Stimulated activated CD8-positive, alpha-beta memory T cell treated with anti-CD3 and anti-CD28 coated beads, Interleukin-12 subunit alpha, Interleukin-12 subunit beta, amount 100 ng/mL, for 1 hour (primary cell): ENCODE measurements around the gene TRIM32.

ENCODE experiments used
- DNase-seq: peaks from one replicate; pipeline ENCODE4 v3.0.0-alpha.2; 2020; ENCODE audit warnings: low read depth

TRIM32 gene, protein sequence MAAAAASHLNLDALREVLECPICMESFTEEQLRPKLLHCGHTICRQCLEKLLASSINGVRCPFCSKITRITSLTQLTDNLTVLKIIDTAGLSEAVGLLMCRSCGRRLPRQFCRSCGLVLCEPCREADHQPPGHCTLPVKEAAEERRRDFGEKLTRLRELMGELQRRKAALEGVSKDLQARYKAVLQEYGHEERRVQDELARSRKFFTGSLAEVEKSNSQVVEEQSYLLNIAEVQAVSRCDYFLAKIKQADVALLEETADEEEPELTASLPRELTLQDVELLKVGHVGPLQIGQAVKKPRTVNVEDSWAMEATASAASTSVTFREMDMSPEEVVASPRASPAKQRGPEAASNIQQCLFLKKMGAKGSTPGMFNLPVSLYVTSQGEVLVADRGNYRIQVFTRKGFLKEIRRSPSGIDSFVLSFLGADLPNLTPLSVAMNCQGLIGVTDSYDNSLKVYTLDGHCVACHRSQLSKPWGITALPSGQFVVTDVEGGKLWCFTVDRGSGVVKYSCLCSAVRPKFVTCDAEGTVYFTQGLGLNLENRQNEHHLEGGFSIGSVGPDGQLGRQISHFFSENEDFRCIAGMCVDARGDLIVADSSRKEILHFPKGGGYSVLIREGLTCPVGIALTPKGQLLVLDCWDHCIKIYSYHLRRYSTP

DNA sequence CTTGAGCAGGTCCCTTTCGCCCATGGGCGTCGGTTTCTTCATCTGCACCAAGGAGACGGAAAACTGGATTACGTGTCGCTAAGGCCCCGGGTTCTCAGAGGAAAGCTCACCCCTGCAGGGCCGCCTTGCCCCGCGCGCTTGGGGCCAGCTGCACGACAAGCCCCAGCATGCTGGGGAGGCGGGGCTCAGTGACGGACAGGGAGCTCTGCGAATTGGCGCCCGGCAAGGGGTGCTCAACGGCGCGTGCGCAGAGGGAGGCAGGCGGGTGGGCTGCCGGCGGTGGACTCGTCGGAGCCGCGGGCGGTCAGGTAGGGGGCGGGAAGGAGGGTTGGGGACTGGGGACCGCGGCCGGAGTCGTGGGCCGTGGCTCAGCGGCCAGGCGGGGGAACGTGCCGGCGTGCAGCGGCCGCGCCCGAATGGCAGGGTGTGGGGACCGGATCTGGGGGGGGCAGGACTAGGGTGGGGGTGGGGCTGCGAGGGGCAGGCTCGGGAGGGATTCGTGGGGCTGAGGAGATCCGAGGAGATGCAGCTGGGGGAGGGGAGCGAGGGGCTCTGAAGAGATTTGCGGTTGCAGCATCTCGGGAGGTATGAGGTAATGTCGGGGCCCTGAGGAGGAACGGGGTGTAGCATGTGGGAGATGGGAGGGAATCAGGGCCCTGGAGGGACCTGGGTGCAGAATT lies at the start of gene TRIM32:
TSS of gene TRIM32 (plus strand) at position 232 of the 680 bp plus-strand sequence. CDS start 10,438 bp downstream, outside the sequence.
- DNase-seq, result peak; percentile 89

DNA sequence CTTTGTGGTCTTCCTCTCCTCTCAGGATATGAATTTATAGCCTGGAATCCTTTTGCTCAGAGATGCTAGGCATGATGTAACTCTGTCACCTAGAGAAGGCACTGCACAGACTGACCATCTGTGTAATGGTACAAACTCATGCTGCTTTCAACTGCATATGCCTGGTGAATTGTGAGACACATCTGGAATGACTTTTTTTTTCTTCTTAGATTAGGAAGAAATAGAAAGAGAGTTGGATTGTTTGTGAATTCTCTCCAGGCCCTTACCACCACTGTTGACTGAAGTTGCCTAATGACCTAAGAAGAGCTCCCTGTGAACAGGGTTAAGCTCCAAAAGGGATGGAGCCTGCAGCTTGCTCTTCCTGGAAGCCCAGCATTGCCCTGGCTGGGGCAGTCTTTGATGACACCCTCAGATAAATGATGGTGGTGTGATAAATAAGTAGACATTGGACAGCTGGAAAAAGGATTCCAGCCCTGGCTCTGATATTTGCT lies 47.8 kb upstream of the TRIM32 start:
- DNase-seq, result no peak

DNA sequence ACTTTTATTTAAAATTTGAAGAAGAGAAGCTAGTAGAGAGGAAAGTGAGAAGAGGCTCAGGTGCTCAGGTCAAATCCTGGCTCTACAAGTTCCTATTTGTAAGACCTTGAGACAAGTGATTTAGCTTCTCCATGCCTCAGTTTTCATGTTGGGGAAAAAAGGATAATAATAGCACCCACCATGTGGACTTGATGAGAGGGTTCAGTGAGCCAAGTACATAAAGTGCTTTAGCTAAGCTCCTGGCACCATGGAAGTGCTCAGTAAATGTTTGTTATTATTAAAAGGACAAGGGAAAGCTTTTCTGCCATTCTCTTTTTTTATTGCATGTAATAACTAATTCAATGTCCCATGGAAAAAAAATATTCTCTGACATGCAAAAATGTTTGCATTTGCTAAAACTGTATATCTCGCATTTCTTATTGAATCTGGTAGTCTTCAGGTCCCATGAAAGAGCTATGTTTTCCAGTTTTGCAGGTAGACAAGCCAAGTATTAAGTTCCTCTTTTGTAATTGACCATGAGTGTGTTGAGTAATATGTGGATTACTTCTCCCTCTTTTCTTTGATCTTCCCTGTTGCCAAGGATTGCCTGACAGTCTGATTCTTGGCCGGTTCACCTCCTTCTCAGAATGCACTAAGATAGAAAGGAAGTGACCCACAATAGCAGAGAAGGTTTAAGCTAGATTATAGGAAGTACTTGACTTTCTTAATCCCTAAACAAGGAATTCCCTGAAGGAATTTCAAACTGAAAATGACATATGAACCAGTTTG lies 45.6 kb upstream of the TRIM32 start:
- no peak for DNase-seq

DNA sequence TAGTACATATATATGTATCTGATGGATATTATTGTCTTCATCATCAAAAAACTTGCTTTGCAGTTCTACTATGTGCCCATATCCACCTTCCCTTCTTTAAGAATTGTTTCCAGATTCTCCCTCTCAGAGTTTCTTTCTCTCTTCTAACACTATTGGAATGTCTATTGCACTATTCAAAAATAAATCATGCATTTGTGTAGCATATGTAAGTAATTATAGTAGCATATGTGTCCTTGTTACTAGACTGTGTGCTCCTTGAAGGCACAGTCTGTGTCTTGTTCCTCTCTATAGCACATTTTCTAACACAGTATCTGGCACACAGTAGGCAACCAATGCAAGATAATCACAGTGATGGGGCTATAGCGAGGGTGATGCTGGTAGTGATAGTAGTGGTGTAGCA lies 43.4 kb upstream of the TRIM32 start:
- DNase-seq, result no peak

DNA sequence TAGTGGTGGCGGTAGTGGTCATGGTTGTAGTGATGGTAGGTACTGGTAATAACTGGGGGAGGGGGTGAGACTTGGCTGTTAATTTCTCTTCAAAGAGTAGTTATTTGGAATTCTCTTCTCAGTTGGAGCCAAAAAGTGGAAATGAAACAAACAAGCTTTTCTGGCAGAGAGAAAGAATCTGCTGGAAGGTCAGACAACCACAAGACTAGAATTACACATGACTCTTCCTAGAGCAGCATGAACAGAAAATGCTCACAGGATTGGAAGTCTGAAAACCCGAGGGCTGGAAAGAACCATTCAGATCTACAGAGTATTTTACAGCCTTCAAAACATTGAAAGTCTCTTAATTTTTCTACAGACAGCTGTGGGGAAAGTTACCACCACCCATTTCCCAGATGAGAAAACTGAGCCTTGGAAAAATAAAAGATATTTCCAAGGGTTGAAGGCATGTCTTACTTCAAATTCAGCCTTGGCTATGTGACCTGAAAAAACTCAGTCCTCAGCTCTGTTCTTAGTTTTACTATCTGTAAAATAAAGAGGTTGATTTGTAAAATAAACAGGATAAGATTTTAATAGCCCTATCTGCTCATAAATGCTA lies 42.9 kb upstream of the TRIM32 start:
- no peak for DNase-seq

DNA sequence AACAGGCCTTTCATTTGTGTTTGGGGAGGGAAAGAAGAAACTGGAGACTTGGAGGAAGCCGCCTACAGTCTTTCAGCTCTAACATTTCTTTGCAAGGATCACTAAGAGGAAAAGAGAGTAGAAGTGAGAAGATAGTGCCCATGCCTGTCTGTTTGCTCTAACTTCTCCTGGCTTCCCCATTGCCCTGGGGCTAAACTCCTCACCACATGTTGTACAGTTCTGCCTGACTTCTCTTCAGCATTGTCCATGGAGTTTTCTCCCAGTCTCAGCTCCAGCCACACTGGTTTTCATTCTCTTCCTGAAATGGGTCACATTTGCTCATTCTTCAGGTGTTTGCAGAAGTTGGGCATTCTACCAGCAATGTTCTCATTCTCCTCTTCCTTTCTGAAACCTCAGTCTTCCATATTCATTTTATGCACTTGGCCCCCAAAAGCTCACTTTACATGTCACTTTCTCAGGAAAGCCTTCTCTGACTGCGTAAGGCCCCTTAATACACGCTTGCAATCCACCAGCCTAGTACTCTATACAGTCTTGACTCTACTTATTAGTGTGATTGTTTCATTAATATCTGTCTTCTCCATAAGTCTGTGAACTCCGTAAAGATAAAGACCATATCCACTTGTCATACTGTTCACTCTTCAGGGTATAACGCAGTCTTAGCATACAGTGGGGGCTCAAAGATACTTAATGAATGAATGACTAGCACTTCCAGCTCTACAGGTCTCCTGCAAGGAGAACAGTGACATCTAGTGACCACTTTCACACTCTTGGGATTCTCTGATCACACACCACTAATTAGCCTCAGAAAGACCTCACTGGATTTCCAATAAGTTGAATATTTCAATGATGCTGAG lies 40.2 kb upstream of the TRIM32 start:
- DNase-seq, result no peak

DNA sequence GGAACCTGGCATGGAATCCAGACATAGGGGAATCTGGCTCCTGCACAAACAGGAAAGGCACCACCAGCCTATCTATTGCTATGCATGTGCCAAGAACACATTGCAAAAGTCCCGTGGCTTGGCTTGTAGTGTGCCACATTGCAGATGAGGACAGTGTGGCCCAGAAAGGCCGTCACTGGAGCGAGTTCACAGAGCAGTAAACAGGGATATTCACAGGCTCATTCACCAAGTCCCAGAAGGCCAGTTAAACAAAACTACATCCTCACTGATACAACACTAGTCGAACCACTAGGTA lies 39.6 kb upstream of the TRIM32 start:
- DNase-seq, result no peak

DNA sequence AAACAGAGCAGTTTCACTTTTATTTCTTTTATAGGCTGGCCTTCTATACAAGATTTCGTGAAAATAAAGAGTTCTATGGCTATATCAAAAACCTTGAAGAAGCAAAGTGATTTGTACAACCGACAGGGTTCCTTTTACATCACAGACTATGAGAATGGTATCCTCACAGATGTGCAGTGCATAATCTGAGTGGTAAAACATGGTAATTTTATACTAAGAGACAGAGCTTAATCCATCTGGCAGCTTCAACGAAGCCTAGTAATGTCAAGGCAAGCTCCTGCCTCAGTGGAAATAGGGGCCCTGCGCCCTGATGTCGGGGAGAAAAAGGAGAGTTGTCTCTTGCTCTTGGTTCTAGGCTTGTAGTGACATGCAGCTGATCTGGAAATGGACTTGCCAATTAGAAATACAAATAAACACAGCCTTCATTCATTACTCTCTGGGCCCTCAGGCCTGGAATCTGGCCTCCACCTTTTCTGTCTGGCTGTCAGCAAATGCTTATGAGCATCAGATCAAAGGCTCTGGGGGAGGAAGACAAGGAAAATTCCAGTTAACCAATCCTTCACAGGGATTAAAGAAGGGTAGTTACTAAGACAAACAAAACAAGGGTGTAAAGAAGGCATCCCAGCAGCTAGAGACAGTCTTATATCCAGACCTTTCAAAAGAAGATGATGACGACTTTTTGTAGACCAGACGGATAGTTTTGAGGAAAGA lies 33.6 kb upstream of the TRIM32 start:
- no peak for DNase-seq

DNA sequence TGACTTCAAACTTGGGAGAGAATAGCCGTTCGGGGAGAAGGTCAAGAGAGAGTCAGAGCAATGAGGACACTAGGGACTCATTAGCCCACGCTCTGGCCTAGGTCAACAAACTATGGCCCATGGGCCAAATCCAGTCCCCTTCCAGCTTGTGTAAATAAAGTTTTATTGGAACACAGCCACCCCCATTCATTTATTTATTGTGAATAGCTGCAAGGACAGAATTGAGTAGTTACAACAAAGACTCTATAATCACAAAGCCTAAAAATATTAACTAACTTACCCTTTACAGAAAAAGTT lies 33.1 kb upstream of the TRIM32 start:
- no peak for DNase-seq

DNA sequence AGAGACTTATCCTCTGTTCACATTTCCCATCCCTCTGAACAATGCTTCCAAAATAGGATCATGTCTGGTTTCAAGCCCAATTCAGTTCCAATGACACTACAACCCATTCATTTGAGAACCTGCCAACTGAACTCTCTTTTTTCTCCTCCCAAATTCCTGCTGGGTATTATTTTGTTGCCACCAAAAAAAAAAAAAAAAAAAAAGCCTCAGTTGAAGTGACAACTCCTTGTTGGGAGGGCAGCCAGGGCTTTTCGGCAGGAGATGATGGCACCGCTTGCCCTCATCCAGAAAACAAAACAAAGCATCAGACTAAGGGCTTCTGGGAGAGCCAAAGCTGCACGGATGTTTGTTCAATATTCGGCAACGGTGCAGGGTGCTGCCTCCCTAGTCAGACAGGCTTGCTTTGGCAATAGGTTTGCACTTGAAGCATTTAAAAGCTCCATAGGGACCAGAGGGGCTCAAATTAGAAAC lies 30.6 kb upstream of the TRIM32 start:
- DNase-seq, result no peak

DNA sequence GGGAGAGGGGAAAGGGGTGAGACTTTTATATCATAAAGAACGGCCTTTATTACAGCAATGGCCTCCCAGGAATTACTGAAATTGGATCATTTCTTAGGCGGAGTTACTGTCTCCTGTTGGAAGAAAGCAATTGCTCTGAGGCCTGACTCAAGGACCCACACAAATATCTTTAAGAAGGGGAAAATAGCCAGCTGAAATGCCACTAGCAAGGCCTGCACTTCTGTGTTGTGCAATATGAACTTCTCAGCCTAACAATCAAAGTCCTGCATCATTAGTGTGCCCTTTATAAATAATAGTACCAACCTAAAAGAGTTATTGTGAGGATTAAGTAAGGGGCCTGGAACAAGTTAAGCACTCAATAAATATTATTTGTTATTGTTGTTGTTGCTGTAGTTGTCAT lies 30.1 kb upstream of the TRIM32 start:
- DNase-seq, result no peak

DNA sequence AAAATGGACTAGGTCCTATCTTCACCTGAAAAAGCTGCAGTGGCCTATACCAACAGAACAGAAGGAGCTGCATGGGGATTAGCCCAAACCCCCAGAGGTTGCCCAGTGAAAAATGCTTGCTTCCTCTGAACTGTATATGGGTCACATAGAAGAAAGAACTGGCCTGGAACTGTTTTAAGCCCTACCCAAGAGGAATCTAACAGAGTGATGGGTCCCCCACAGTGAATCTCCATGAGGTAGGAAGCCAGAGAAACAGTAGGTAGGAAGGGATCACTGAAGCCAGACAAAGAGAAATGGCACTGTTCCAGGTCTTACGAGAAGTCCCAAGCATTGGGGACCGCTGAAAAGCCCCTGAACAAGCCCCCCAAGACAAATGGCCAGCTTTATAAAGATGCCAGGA lies 28.8 kb upstream of the TRIM32 start:
- no peak for DNase-seq

DNA sequence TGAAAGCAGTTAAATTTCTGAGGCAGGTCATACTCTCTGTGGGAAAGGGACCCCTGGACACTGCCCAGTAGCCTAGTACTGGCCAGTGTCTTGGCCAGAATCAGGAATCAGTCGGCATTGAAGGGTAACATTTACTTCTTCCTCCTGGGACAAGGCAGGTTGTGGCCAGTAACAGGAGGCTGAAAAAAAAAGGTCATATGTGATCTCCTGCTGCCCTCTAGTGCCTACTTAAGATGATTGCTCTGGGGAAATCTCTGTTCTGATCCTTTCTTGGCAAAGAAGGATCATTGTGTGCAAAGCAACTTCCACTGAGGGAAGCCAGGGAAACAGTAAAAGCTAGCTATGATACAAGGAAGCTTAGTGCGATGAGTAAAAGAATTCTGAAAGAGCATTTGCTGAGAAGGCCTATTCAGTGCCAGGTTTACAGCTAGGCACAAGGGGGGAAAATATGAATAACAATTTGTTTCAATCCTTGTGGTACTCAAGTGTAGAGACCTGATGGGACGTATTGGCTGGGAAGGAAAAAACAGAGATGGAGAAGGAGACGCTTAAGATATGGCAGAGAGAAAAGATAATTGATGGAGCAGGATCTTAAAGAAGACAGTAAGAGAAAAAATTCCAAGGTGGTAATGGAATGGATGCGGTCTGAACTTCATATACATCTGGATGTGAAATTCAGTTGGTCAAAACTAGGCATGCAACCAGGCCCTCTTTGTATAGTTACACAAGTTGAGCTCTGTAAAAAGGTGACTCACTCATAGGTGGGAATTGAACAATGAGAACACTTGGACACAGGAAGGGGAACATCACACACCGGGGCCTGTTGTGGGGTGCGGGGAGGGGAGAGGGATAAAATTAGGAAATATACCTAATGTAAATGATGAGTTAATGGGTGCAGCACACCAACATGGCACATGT lies 25.8 kb upstream of the TRIM32 start:
- no peak for DNase-seq

DNA sequence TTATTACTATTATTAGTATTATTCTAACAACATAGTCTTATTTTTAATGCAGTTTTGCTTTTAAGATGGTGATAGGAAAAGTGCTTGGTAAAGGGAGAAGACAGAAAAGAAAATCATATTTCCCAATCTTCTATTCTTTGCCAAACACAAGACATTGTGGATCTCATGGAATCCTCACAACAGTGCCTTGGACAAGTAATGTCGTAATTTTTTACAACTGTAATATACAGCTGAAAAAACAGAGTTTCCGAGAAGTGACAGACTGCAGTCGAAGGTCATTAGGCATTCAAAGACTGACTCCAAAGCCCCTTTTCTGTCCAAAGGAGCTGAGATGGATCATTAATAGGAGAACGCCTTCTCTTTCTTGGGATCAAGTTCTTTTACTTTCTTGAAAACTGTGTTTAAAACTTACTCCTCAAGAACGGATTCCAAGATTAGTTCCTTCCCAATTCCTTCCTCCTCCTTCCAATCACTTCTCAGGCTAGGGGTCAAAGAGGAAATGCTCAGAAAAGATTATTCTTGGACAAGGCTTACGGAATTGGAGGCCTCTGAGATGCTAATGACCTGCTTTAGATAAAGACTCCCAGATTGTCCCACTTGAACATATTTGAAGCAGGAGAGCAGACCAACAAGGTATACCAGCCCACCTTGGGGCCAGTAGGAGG lies 24.3 kb upstream of the TRIM32 start:
- no peak for DNase-seq

DNA sequence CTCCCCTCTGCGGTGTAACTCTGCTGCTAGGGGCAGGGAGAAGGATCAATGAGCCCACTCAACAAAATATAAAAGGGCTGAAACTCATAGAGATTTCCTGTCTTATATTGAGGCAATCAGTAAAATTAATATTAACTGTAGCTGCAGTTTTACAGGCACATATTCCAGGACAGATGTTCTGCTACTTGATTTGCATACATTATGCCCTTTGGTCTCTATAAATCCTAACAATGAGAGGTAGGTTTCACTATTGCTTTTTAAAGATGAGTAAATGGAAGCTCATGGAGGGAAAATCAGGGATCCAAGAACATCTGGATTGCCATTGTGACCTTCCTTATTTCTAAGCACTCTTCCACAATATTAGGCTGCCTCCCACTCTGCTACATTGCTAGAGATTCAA lies 23.5 kb upstream of the TRIM32 start:
- DNase-seq, result no peak

DNA sequence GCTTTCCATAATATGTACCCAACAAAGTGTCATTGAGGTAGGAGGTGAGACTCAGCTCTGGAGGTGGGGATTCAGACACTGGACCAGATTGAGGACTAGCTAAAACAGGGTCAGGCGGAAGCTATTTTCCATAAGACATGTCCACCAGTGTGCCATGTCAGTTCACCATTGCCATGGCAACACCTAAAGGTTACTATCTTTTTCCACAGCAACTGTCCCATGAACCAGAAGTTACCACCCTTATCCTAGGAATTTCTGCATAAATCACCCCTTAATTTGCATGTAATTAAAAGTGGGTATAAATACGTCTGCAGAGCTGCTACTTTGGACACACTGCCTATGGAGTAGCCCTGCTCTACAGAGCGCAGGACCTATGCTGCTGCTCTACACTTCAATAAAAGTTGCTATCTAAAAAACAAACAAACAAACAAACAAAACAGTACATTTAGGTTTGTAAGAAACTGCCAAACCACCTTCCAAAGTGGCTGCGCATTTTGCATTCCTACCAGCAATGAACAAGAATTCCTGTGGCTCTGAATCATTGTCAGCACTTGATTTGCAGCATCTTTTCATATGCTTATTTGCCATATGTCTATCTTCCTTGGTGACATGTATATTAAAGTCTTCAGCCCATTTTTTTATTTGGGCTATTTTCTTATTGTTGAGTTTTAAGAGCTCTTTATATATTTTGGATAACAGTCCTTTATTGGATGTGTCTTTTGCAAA lies 18.0 kb upstream of the TRIM32 start:
- DNase-seq, result no peak

DNA sequence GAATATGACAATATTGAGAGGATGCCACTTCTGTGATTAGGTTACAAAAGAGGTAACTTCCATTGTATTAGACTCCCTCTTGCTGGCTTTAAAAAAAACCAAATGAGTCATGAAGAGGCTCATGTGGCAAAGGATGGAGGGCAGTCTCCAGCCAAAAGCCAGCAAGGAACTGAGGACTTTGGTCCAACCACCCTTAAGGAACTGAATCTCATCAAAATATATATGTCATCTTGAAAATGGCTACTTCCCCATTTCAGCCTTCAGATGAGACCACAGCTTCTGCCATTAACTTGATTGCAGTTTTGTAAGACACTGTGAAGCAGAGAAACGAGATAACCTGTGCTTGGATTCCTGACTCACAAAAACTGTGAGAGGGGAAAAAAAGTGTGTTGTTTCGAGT lies 15.5 kb upstream of the TRIM32 start:
- DNase-seq, result no peak

DNA sequence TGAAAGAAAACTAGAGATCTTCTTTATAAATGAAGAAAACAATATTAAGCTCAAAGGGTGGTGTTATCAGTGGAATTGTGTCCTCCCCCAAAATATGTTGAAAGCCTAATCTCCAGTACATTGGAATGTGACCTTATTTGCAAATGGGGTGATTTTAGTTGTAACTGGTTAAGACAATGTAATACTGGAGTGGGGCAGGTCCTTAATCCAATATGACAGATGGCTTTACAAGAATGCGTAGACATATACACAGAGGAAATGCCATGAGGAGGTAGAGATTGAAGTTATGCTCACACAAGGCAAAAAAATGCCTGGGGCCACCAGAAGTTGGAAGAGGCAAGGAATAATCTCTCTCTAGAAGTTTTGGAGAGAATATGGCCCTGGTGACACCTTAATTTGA lies 13.7 kb upstream of the TRIM32 start:
- no peak for DNase-seq
